IMR-90 (cell line): ENCODE data around the gene TRIM36. TPM values are rescaled to one million over a fixed set of nuclear protein-coding genes. Genes with fewer than 3 reads are reported as not detected.

Source experiments
- ATAC-seq: fragments of 200-7000 bp; cut with Tn5 transposase; 2 replicates; pipeline ENCODE4 v1.9.1; 2020; ENCODE audit warnings: low read depth, mild to moderate bottlenecking, moderate library complexity
- BruUV-seq: library from RNA; stranded (reverse); fragments of 400-500 nt; replicated peaks from 2 replicates; lab custom pipeline; 2021; lab: Mats Ljungman, UMichigan
- CTCF ChIA-PET: fragments of 300-600 bp; formaldehyde crosslinking; extraction: SDS; loops from one replicate; lab custom pipeline; 2021; ENCODE audit warnings: antibody characterized with exemption; lab: Yijun Ruan, JAX
- POLR2A ChIA-PET: fragments of 300-600 bp; sonication (Branson Sonifier 250); formaldehyde crosslinking; loops from one replicate; lab custom pipeline; 2022; ENCODE audit warnings: antibody characterized with exemption; ENCODE audit not compliant: unreplicated experiment; lab: Charles Lee
- DNase-seq: peaks from one replicate; pipeline ENCODE4 v3.0.0; 2013
- H2AFZ ChIP-seq: replicated peaks from 2 replicates; pipeline ENCODE3; 2013; ENCODE audit warnings: low read length, mild to moderate bottlenecking; ENCODE audit not compliant: poor library complexity
- H2AK5ac ChIP-seq: 2 replicates; pipeline ENCODE4 v1.6.1; 2013; ENCODE audit warnings: low read depth, low read length, inconsistent platforms
- H2AK9ac ChIP-seq: replicated peaks from 2 replicates; pipeline ENCODE3; 2013; ENCODE audit warnings: mild to moderate bottlenecking, low read depth, low read length, moderate library complexity; ENCODE audit not compliant: poor library complexity
- H2BK120ac ChIP-seq: 2 replicates; pipeline ENCODE4 v1.6.1; 2013; ENCODE audit warnings: low read depth, low read length, inconsistent platforms
- H2BK15ac ChIP-seq: 3 replicates; pipeline ENCODE4 v1.6.1; 2013; ENCODE audit warnings: low read depth, low read length, inconsistent platforms
- H2BK20ac ChIP-seq: 2 replicates; pipeline ENCODE4 v1.6.1; 2013; ENCODE audit warnings: low read depth, mild to moderate bottlenecking, inconsistent platforms, low read length, moderate library complexity
- H2BK5ac ChIP-seq: 2 replicates; pipeline ENCODE4 v1.6.1; 2013; ENCODE audit warnings: mild to moderate bottlenecking, low read depth, low read length, inconsistent platforms; ENCODE audit not compliant: poor library complexity, severe bottlenecking
- H3K14ac ChIP-seq: replicated peaks from 2 replicates; pipeline ENCODE4 v1.6.1; 2013; ENCODE audit warnings: low read depth, low read length, inconsistent platforms
- H3K18ac ChIP-seq: 2 replicates; pipeline ENCODE4 v1.6.1; 2013; ENCODE audit warnings: low read depth, low read length, control low read depth
- H3K23ac ChIP-seq: 2 replicates; pipeline ENCODE4 v1.6.1; 2013; ENCODE audit warnings: low read depth, low read length, inconsistent platforms
- H3K27ac ChIP-seq: 2 replicates; pipeline ENCODE4 v1.5.1; 2013; ENCODE audit warnings: mild to moderate bottlenecking, control low read depth, low read length; ENCODE audit not compliant: insufficient read depth
- H3K27me3 ChIP-seq: 2 replicates; pipeline ENCODE4 v1.6.1; 2013; ENCODE audit warnings: low read length; ENCODE audit not compliant: control insufficient read depth, insufficient read depth
- H3K36me3 ChIP-seq: 2 replicates; pipeline ENCODE4 v1.6.1; 2013; ENCODE audit warnings: low read length, mixed read lengths; ENCODE audit not compliant: control insufficient read depth, insufficient read depth
- H3K4ac ChIP-seq: 2 replicates; pipeline ENCODE4 v1.6.1; 2013; ENCODE audit warnings: low read depth, low read length, inconsistent platforms
- H3K4me1 ChIP-seq: 2 replicates; pipeline ENCODE4 v1.6.1; 2013; ENCODE audit warnings: low read length, mixed read lengths; ENCODE audit not compliant: control insufficient read depth, insufficient read depth
- H3K4me2 ChIP-seq: 2 replicates; pipeline ENCODE4 v1.6.1; 2013; ENCODE audit warnings: low read depth, mild to moderate bottlenecking, control low read depth, low read length, moderate library complexity
- H3K4me3 ChIP-seq: 2 replicates; pipeline ENCODE4 v1.5.1; 2013; ENCODE audit warnings: low read depth, mild to moderate bottlenecking, control low read depth, low read length, moderate library complexity; ENCODE audit not compliant: insufficient read depth
- H3K56ac ChIP-seq: 2 replicates; pipeline ENCODE4 v1.6.1; 2013; ENCODE audit warnings: low read length, inconsistent platforms; ENCODE audit not compliant: insufficient read depth; ENCODE audit errors: extremely low read depth
- H3K79me1 ChIP-seq, 2 experiments: 2 replicates each; pipeline ENCODE4 v1.6.1; 2013; ENCODE audit warnings: low read length in 2 of 2, inconsistent platforms in 1 of 2, low read depth in 1 of 2
- H3K9ac ChIP-seq: 2 replicates; pipeline ENCODE4 v1.6.1; 2013; ENCODE audit warnings: low read depth, low read length, control low read depth
- H3K9me1 ChIP-seq: 2 replicates; pipeline ENCODE4 v1.6.1; 2013; ENCODE audit warnings: low read length, inconsistent platforms; ENCODE audit not compliant: insufficient read depth
- H3K9me3 ChIP-seq: 2 replicates; pipeline ENCODE4 v1.6.1; 2013; ENCODE audit warnings: low read length; ENCODE audit not compliant: control insufficient read depth, insufficient read depth
- H4K20me1 ChIP-seq: 2 replicates; pipeline ENCODE4 v1.6.1; 2013; ENCODE audit warnings: low read length, inconsistent platforms; ENCODE audit not compliant: insufficient read depth
- H4K5ac ChIP-seq: 2 replicates; pipeline ENCODE4 v1.6.1; 2013; ENCODE audit warnings: mild to moderate bottlenecking, low read depth, low read length, control low read depth
- H4K8ac ChIP-seq, 2 experiments: 2 replicates each; pipeline ENCODE4 v1.6.1; 2013; ENCODE audit warnings: low read depth in 2 of 2, low read length in 2 of 2, control low read depth in 1 of 2, inconsistent platforms in 1 of 2
- H4K91ac ChIP-seq: 2 replicates; pipeline ENCODE4 v1.6.1; 2013; ENCODE audit warnings: low read depth, low read length, inconsistent platforms; ENCODE audit not compliant: insufficient read depth
- BHLHE40 ChIP-seq: fragments of 150-350 bp; IDR thresholded peaks from 2 replicates; pipeline ENCODE4 v1.6.1; 2016; ENCODE audit warnings: mild to moderate bottlenecking, low read depth, low read length
- FOS ChIP-seq: fragments of 150-350 bp; IDR thresholded peaks from 2 replicates; pipeline ENCODE4 v1.6.1; 2016; ENCODE audit warnings: low read depth, low read length
- MAZ ChIP-seq: IDR thresholded peaks from 2 replicates; pipeline ENCODE4 v1.6.1; 2012; ENCODE audit warnings: low read depth, mild to moderate bottlenecking, low read length, improper control_type of control experiment, moderate library complexity, borderline replicate concordance
- MXI1 ChIP-seq: IDR thresholded peaks from 2 replicates; pipeline ENCODE4 v1.6.1; 2012; ENCODE audit warnings: low read depth, mild to moderate bottlenecking, low read length, moderate library complexity, borderline replicate concordance
- POLR2A ChIP-seq: IDR thresholded peaks from 2 replicates; pipeline ENCODE4 v1.6.1; 2012; ENCODE audit warnings: mild to moderate bottlenecking, low read depth, low read length
- RAD21 ChIP-seq: IDR thresholded peaks from 2 replicates; pipeline ENCODE4 v1.6.1; 2012; ENCODE audit warnings: low read length, improper control_type of control experiment
- whole genome bisulfite sequencing, 2 experiments: methylation state at CpG; one replicate each; pipeline versions ENCODE4 v1.1.5 to v1.1.7; 2013; ENCODE audit warnings: missing lambda C conversion rate in 2 of 2; ENCODE audit not compliant: insufficient read length in 1 of 2; ENCODE audit errors: extremely low coverage in 2 of 2; 5-methylcytosine and 5-hydroxymethylcytosine counted together
- dilution Hi-C: fragments of 300-500 bp; cut with HindIII; formaldehyde crosslinking; loops from one replicate; pipeline ENCODE4 v1.14.3; 2018; ENCODE audit warnings: low sequenced_read_pairs; ENCODE audit not compliant: unreplicated experiment
- in situ Hi-C: fragments of 300-500 bp; cut with MboI; formaldehyde crosslinking; loops from 3 replicates; pipeline ENCODE4 v1.14.3; 2019; ENCODE audit warnings: low sequenced_read_pairs, inconsistent platforms, mixed read lengths
- intact Hi-C: fragments of 100-400 bp; cut with micrococcal nuclease; formaldehyde crosslinking; loops from 2 replicates; pipeline ENCODE4 v1.10.0; 2022
- polyA plus RNA-seq, 3 experiments: library from polyadenylated mRNA; depleted of rRNA; stranded (reverse); fragments of >200 nt; gene quantifications; 2 replicates each; pipeline ENCODE4 v1.2.3, GENCODE V29; 2012; ENCODE audit warnings: low replicate concordance in 1 of 3
- total RNA-seq: library from RNA; depleted of rRNA; stranded (reverse); fragments of >200 nt; gene quantifications from 2 replicates; pipeline ENCODE4 v1.2.3, GENCODE V29; 2012

The TRIM36 gene
- total and polyA plus RNA-seq, 2 of the 4 experiments (the other 2 are of a cell fraction): 0.10 to 0.18 TPM

- no TSS peak for BruUV-seq
- ATAC-seq (no peak), DNase-seq (no peak)
- no peak overlapping the region for H2AK9ac ChIP-seq
- ChIA-PET CTCF (interaction anchor here (1.2 kb wide), 1 partner anchor 14 kb away, joined by 3 read pairs; no protein-coding TSS in a partner anchor), POLR2A (interaction anchor here (0.6 kb wide), 1 partner anchor 22 kb away, joined by 3 read pairs; no protein-coding TSS in a partner anchor)
- H3K4me3 ChIP-seq: no peak overlapping the region
- no peak overlapping the region for H2AK5ac ChIP-seq
- intact Hi-C loops: no loop called here
- H3K27me3 ChIP-seq: no peaks in the 10 kb centered on the region
- no peak overlapping the region for H3K14ac ChIP-seq
- H4K20me1 ChIP-seq: no peaks in the 10 kb centered on the region
- no peak overlapping the region for H3K4ac ChIP-seq
- no peak overlapping the region for H4K8ac ChIP-seq
- no peaks in the 10 kb centered on the region for H3K4me1 ChIP-seq
- no peak overlapping the region for H2BK120ac ChIP-seq
- no peak overlapping the region for H4K5ac ChIP-seq
- H3K4me2 ChIP-seq: no peak overlapping the region
- H4K91ac ChIP-seq: no peak overlapping the region
- H3K23ac ChIP-seq: no peak overlapping the region
- H2BK15ac ChIP-seq: no peak overlapping the region
- H3K56ac ChIP-seq: no peak overlapping the region
- TF ChIP-seq POLR2A (no peak), MXI1 (no peak), RAD21 (no peak), FOS (no peak), BHLHE40 (no peak), MAZ (no peak)
- in situ Hi-C loops: no loop called here
- WGBS, 2 experiments: 33% methylated on average over 1 of the region's 7 CpGs; no CpG with 5 or more reads in 1 of the 2 experiments
- no peaks in the 10 kb centered on the region for H3K9me1 ChIP-seq
- dilution Hi-C loops: no loop called here
- no peak overlapping the region for H2BK5ac ChIP-seq
- no peaks in the 10 kb centered on the region for H3K9me3 ChIP-seq
- no peak overlapping the region for H3K18ac ChIP-seq
- no peaks in the 10 kb centered on the region for H3K79me1 ChIP-seq
- no peaks in the 10 kb centered on the region for H3K36me3 ChIP-seq
- no peak overlapping the region for H2AFZ ChIP-seq
- no peak overlapping the region for H3K9ac ChIP-seq
- H2BK20ac ChIP-seq: no peak overlapping the region
- H3K27ac ChIP-seq: no peak overlapping the region
Observed at GRCh38 chr5:115084246-115084793, 85.4 kb downstream of the TRIM36 start.
